NCI-H526 treated with DMSO at 0.1 percent for 48 hours (cell line): ENCODE data around the gene GON4L.
"Not testable (repeated sequence)": the region's sequence is repeated elsewhere in the genome, so short reads cannot be mapped to it uniquely, and the experiment has no call there.

Experiments used
- DNase-seq: peaks from one replicate; lab custom pipeline; 2025; lab: John Stamatoyannopoulos, UW

GON4L gene

DNA sequence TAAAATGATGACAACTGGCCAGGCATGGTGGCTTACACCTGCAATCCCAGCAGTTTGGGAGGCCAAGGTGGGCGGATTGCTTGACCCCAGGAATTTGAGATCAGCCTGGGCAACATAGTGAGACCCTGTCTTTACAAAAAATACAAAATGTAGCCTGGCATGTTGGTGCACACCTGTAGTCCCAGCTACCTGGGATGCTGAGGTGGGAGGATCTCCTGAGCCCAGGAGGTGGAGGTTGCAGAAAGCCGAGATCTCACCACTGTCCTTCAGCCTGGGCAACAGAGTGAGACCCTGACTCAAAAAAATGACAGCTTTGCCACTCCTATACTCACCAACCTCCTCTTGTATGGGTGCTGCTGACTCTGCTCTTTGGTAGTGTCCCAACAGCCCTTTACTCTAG is 20.9 kb upstream of the GON4L start:
- DNase-seq: no peak

DNA sequence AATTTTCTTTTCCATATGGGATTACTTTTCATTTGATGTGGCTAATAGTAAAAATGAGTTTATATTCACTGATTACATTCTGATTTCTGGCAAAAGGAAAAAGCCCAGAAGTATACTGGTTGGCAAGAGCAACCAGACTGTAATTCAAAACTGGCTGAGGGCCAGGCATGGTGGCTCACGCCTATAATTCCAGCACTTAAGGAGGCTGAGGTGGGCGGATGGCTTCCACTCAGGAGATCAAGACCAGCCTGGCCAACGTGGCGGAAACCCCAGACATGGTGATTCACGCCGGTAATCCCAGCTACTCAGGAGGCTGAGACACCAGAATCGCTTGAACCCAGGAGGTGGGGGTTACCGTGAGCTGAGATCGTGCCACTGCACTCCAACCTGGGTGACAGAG is 16.8 kb upstream of the GON4L start:
- DNase-seq: no peak

DNA sequence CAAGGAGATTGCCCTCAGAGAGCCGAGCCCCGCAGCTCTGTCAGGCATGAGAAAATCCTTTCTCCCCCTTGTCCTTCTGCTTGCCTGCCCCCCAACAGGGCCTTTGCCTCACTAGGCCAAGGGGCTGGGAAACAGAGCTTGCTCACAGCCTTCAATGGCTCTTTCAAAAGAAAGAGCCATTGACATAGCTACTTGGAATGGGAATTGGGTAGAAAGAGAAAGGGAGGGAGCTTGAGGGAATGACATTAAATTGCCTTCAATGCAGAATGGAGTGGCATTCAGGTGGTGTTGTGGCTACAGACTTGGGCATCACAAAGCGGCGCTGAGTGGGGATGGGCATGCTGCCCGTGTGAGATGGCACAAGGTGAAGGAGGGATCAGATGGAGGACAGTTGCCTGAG is 15.5 kb upstream of the GON4L start:
- DNase-seq: no peak

DNA sequence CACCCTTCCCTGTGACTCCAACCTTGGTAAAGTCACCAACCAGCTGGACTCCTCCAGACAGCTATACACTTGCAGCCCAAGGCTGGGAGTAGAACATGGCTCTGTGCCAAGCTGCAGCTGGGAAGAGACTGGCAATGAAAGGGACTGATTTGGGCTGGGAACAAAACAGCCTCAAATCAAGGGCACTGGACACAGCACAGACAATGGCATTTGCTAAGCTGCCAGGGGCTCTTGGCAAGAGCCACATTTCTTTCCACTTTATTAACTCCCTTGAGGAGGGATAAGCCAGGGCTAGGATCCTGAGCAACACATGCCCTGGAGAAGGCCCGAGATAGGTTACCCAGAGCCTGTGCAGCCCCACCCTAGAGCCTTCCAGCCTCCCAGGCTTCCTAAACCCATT is 14.4 kb upstream of the GON4L start:
- no peak for DNase-seq

DNA sequence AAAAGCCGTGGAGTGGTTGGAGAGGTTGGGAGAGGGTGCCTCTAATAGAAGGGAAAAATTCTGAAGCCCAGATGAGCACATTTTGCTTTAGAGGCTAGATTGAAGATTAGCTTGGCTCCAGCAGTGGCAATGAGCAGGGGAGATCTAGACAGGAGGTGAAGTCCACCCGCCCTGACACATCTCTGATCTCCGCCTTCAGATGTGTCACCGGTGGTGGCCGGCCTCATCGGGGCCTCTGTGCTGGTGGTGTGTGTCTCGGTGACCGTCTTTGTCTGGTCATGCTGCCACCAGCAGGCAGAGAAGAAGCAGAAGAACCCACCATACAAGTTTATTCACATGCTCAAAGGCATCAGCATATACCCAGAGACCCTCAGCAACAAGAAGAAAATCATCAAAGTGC is 10.8 kb upstream of the GON4L start:
- no peak for DNase-seq

DNA sequence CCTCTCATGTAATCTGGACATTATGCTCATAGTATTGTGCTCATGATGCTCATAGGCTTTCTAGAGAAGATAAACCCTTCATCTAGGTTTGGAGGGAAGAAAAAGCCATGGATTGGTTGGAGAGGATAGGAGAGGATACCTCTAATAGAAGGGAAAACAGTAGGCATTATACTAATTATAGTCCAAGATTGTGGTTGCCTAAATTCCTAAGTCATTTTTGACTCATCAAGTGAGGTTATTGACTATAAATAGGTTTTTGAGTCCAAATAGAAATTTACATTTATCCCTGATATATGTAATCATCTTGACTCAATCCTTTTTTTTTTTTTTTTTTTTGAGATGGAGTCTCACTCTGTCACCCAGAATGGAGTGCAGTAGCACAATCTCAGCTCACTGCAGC is 7.4 kb upstream of the GON4L start:
- DNase-seq: no peak

DNA sequence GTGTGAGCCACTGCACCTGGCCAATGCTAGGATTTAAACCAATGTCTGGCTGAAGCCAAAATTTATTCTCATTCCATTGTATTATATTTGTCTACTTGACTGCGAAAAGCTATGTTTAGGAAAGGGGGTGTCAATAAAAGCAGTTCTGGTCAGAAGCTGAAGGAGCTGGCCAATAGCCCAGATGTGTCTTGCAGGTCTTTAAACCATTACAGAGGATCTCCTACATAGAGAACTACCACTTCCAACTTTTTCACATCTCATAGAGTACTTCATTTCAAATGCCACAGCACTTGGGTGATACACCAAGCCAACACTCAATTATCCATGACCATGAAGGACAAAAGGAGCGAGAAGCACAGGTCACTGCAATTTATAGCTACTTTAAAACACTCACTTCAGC is 4.9 kb upstream of the GON4L start:
- DNase-seq: no peak

DNA sequence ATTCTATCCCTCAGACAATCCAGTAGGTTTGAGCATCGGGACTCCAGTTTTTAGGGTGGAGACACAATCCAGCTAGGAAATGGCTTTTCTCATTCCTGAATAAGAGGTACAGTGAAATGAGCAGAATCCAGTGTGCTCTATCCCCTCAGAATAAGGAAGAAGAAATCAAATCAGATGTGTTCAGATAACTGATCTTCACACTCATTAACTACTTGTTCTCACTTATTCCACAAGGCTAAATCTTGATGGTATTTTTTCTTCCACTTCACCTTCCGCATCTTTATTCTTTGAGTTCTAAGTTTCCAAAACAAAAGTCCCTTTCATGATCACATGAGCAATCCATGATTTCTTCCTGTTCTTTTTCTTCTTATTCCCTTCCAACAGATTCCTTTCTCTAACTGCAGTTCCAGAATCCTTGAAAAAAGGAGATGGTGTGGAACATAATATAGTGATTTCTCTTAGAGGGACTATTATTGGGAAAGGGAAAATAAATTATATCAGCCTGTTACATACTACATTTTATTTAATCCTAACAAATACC is 4.0 kb upstream of the GON4L start:
- no peak for DNase-seq

DNA sequence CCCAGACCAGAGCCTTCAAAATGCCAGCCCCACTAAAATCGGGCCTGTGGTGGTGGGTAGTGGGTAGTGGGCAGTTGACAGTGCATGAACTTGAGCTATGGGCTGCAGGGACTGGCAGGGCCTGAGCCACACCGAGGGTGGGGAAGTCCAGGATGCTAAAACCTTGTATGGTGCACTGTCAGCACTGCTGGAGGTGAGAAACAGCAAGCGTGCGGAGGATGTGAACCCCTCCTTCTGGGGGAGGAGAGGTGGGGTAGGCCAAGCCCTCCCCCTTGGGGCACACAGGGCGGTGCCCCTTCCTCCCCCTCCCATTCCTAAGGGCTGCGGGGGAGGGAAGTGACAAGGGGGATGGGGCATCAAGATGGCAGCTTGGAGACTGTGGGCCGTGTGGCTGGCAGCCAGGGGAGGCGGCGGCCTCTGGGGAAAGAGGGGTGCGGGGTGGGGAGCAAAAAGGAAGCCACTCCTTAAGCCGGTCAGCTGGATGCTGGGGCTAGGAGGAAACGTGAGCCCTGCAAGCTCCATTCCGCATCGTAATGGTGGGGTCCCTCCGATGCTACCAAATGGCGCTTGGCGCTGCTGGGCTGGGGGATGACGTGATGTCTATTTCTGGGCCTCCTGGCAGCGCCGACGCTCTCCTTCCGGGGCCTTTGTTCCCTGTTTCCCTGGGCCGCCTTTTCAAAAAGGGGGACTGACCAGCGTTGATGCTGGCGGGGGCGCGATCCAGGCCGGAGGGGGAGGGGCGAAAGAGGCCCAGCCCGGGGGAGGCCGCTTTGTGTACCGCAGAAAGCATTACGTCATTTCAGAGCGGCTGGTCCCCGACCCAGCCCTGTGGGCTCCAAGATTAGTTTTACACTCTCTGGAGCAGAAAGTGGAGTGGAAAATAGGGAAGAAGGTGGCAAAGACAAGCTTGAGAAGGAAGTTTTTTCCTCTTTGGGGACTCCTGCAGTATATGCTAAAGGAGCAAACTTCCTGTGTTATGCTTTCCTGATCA is 3.2 kb upstream of the GON4L start:
- DNase-seq: peak; percentile 61

DNA sequence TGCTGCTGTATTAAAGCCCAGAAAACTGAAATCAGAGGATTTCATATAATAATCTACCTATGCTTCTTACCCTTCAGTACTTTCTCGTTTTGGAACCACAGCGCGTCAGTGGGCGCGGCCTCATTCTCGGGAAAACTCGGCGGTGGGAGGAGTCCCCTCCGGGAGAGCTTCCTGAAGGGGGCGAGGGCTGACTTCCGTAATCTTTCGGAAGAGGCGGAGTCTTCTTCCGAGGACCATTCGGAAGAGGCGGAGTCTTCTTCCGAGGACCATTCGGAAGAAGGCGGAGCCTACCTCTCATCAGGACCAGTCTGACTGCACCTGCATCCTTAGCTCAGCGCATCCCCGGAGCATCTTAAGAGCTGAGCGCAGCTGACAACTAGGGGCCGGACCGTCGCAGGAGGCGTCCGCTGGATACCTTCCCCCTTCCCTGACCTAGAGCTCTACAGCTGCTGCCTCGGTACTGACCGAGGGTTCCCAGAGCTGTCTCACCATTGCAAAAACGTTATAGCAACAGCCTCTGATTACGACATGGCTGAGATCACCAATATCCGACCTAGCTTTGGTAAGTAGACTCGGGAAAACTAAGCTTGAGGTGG is 2.3 kb upstream of the GON4L start, which contains the start of gene SYT11:
TSS of gene SYT11 (plus strand) at position 334 of the 596 bp plus-strand sequence. CDS start at position 529, 195 bp downstream.
- DNase-seq: peak; percentile 99

DNA sequence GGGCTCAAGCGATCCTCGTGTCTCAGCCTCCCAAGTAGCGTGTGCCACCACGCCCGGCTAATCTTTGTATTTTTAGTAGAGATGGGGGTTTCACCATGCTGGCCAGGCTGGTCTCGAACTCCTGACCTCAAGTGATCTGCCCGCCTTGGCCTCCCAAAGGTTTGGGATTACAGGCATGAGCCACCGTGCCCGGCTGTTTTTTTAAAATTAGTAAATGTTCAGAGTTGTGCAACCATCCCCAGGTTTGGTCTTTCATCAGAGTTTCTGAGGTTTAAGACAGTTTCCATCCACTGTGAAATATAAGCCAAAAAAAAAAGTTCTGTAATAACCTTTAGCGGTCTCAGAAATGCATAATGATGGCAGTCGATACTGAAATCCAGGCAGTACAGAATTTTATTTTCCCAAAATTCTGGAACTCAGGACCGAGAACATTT is 1.8 kb upstream of the GON4L start:
- DNase-seq: no peak

DNA sequence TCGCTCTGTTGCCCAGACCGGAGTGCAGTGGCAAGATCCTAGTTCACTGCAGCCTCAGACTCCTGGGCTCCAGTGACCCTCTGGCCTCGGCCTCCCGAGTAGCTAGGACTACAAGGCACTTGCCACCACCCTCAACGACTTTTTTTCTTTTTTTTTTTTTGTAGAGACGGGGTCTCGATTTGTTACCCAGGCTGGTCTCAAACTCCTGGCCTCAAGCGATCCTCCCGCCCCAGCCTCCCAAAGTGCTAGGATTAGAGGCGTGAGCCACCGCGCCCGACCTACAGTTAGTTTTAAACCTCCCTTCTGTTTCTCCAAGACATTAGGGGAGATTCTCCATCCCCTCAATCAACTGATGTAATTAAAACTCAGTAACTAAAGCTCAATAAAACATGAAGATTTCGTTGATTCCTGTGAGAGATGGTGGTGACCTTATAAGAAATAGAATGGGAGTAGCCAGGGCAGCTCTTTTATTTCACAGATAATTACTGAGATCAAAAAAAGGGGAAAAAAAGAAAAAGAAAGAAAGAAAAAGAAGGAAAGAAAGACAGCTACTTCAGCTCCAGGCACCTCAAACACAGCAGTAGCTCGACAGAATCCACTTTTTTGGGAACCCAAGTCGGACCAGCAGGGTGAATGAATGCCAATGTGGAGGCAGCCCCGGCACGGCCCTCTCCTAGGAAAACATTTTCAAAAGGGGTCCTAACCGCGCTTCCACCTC is 598 bp downstream of the GON4L start:
- DNase-seq: no peak

DNA sequence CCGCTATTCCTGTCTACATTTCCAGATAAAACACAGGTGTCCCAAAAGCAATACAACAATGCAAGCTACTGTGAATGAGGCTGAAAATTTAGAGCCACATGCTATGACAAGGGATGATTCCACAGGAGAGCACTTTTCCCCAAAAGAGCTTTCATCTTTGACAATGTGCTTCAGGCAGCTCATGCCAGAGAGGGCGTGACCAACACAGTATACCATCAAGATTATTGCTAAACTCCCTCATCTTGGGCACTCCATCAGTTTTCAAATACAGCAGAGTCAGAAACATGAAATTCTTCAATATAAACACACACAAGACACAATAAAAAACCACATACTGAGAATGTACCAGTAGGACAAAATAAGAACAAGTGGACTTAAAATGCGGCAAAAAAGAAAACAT is 6.7 kb downstream of the GON4L start:
- DNase-seq: no peak

DNA sequence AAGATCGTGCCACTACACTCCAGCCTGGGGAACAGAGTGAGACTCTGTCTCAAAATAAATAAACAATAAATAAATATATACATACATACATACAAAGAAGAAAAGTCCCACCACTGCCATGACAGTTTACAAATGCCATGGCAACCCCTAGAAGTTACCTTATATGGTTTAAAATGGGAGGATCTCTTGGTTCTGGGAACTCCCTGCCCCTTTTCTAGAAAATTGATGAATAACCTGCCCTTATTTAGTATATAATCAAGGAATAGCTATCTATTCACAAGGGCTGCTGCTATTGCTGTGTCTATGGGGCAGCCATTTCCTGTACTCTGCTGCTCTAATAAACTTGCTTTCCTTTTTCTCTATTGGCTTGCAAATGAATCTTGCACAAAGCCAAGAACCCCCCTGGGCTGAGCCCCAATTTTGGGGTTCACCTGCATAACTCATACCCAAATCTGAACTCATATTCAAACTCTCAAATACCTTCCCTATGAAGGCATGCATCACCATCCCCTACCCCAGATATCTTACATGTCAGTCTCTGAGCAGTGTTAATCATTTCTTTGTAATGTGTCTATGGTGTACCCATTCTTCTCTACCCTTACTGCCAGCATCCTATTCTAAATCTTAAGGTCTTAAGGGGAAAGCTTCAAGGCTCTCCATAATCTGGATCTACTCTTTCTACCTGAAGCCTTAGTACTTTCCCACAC is 9.0 kb downstream of the GON4L start:
- no peak for DNase-seq

DNA sequence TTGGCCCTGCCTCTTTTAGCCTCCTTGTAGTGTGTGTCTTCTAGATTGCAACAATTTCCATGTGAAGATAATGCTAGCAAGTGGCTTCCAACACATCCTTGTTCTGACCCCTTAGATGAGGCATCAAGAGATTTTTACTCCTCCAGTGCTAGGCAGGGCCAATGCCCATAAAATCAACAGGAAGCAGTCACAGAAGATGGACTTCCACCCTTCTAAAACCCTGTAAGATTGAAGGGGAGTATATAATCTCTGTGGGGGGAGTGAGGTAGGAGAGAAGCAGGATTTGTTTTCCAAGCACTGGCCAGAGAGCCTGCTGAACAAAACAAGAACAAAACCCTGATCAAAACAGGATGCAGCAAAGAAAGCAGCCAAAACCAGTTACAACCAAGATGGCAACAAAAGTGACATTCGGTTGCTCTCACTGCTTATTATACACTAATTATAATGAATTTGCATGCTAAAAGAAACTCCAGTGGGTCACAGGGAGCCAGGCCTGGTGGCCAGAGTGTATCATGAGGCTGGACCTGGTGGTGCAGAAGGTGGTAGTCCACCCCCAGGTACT is 12.1 kb downstream of the GON4L start:
- no peak for DNase-seq

DNA sequence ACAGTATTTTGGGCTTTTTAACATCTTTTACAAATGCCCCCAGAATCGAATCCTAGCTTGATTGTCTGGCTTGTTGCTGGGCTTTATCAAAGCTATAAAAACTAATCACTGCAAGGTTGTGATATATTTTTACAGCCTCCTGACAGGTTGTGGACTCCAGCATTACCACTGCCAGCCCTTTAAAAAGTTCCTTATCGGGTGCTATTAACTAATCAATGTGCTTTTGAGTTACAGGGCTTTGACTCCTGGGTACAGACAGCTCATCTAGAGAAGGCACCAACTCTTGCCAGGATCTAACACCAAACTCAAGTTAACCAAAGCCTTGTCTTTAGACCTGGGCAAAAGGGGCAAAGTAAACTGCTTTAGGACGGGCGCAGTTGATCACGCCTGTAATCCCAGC is 16.6 kb downstream of the GON4L start:
- DNase-seq: no peak

DNA sequence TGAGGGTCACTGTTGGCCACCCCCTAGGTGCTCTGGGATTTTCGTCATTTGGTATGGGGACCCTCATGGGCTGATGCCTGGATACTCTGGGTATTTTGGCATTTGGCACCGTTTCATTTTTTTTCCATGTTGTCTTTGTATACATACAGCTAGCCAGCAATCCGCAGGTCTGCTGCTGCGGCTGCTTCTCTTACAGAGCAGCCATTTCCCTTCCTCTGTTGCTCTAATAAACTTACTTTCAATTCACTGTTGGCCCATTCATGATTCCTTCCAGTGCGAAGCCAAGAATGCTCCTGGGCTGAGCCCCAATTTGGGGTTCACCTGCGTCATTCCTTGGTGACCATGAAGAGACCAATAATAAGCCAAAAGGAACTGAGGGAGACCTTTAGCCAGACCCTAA is 21.5 kb downstream of the GON4L start:
- no peak for DNase-seq

DNA sequence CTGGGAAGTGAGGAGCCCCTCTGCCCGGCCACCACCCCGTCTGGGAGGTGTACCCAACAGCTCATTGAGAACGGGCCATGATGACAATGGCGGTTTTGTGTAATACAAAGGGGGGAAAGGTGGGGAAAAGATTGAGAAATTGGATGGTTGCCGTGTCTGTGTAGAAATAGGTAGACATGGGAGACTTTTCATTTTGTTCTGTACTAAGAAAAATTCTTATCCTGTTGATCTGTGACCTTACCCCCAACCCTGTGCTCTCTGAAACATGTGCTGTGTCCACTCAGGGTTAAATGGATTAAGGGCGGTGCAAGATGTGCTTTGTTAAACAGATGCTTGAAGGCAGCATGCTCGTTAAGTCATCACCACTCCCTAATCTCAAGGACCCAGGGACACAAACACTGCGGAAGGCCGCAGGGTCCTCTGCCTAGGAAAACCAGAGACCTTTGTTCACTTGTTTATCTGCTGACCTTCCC is 22.1 kb downstream of the GON4L start:
- DNase-seq: not testable (repeated sequence)

DNA sequence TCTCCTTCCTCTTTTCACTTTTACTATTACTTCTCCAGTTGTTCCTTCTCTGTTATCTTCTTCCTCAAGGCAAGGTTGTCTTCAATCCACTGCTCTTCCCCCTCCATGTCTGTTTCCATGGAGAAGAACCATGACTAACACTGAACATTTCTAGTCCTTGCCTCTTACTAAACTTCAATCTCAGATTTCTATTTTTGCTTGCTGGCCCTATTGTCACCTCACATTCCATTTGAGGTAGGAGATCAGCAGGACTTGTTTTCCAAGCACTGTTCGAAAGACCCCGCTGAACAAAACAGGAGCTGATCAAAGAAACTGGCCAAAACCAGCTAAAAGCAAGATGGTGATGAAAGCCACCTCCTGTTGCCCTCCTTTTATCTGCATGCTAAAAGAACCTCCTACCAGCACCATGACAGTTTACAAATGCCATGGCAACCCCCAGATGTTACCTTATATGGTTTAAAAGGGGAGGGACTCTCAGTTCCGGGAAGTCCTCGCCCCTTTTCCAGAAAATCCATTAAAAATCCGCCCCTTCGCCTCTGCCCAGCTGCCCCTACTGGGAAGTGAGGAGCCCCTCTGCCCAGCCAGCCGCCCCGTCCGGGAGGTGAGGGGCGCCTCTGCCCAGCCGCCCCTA is 22.6 kb downstream of the GON4L start:
- no peak for DNase-seq

DNA sequence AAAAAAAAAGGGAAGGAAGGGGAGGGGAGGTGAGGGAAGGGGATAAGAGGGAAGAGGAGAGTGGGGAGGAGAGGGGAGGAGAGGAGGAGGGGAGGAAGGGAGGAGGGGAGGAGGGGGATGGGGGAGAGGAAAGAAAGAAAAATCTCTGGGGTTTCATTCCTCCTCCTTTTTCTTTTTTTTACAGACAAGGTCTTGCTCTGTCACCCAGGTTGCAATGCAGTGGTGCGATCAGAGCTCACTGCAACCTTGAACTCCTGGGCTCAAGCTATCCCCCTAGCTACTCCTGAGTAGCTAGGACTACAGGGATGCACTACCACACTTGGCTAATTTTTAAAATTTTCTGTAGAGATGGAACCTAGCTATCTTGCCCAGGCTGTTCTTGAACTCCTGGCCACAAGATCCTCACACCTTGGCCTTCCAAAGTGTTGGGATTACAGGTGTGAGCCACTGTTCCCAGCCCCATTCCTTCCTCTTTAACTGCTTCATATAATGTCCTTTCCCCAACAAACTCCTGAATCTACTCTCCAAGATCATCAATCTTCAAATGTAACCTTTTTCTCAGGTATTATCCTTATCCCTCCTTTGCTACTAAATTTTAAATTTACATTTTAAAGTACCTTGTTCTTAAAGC is 23.2 kb downstream of the GON4L start:
- no peak for DNase-seq
